ENCODE data around the gene BLZF1. TPM values are rescaled to one million over a fixed set of nuclear protein-coding genes. Genes with fewer than 3 reads are reported as not detected.
A peak's percentile ranks its signal among the peaks of the same experiment; 100 is the strongest.

BLZF1 gene
- total and polyA plus RNA-seq, 10 of the 15 experiments (the other 5 are each of a cell fraction or from before 2014, with no cell fraction given), result 5.1 to 11.9 (median 9.0) TPM

DNA sequence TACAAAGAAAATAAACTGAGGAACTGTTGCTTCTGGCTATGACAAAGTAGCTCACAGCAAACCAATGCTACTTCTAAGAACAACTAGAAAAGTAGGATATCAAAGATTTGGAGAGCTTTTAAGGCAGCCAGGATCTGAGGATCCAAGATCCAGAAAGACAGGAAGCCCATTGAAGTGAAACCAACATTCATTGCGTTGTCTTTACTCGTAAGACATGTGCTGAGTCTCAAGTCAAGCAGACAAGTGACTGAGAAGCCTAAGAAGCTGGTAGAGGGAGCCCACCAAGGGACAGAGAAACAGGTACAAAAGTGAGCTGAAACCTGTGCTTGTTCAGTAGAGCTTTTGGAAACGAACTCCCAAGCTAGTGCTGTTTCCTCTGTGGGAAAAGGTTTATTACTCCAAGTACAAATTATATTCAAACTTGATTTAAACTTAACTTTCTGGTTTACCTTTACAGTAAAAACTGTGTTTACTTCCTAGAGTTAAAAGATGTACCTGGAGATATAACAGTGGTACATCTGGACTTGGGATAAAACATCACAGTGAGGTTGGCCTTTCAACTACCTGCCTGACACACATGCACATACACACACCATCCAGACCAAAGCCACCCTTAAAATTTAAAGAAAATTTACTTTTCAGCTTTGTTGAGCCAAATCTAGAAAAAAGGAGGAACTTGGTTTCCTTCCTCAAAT lies 41.6 kb upstream of the BLZF1 start:
- no peak for FAIRE-seq
- intact Hi-C loops (cut with micrococcal nuclease; ENCODE audit: unreplicated experiment), result no loop called here
- no TSS peak for BruUV-seq (replicated peaks)

DNA sequence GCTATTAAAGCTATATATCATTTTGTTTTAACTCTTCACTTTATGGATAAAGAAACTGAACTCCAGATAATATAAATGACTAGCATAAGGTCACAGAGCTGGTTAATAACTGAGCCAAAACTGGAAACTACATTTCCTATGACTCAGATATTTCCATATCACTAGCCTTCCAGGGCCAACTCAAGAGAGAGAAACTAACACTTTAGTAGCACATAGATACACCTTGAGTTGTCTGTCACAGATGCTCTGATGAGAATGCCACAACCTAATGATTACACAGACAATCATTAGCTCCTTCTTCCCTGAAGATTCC lies 41.1 kb upstream of the BLZF1 start:
- CTCF ChIA-PET, result interaction anchor here (0.9 to 1.7 kb wide), 3 partner anchors 21 to 984 kb away, joined by 4 to 10 read pairs (median 5); no protein-coding TSS in a partner anchor
- H3K4me2 ChIP-seq (ENCODE audit: control insufficient read depth, insufficient read depth), result no peak overlapping the region
- no peaks in the 10 kb centered on the region for H3K4me1 ChIP-seq (ENCODE audit: control insufficient read depth, insufficient read depth, low read length)
- DNase-seq (ENCODE audit: low read depth, low spot score) (peak; percentile 28), ATAC-seq (peak; percentile 94), FAIRE-seq (peak; percentile 38)
- no peak overlapping the region for H3K9ac ChIP-seq (ENCODE audit: control insufficient read depth, insufficient read depth, low read length)
- peak; percentile 33; the same call in 1 of the 2 replicates for TF ChIP-seq MTA2 (IDR thresholded peaks at IDR 0.05; ENCODE audit: low read depth)
- TF ChIP-seq, protein P1, sequence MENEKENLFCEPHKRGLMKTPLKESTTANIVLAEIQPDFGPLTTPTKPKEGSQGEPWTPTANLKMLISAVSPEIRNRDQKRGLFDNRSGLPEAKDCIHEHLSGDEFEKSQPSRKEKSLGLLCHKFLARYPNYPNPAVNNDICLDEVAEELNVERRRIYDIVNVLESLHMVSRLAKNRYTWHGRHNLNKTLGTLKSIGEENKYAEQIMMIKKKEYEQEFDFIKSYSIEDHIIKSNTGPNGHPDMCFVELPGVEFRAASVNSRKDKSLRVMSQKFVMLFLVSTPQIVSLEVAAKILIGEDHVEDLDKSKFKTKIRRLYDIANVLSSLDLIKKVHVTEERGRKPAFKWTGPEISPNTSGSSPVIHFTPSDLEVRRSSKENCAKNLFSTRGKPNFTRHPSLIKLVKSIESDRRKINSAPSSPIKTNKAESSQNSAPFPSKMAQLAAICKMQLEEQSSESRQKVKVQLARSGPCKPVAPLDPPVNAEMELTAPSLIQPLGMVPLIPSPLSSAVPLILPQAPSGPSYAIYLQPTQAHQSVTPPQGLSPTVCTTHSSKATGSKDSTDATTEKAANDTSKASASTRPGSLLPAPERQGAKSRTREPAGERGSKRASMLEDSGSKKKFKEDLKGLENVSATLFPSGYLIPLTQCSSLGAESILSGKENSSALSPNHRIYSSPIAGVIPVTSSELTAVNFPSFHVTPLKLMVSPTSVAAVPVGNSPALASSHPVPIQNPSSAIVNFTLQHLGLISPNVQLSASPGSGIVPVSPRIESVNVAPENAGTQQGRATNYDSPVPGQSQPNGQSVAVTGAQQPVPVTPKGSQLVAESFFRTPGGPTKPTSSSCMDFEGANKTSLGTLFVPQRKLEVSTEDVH (IDR thresholded peaks at IDR 0.05; ENCODE audit: low read depth, partially characterized antibody), result no peak
- TF ChIP-seq ZNF207 (IDR thresholded peaks at IDR 0.05; ENCODE audit: borderline replicate concordance), result no peak
- TF ChIP-seq EP300 (IDR thresholded peaks at IDR 0.05; ENCODE audit: borderline replicate concordance in 1 of 2, control insufficient read depth in 1 of 2, low read depth in 2 of 2, low read length in 2 of 2), result no peak
- no peak for TF ChIP-seq TARDBP (IDR thresholded peaks at IDR 0.05; ENCODE audit: borderline replicate concordance)
- TF ChIP-seq ZNF384 (IDR thresholded peaks at IDR 0.05; ENCODE audit: borderline replicate concordance, low read depth, low read length), result no peak
- TF ChIP-seq, protein P2, sequence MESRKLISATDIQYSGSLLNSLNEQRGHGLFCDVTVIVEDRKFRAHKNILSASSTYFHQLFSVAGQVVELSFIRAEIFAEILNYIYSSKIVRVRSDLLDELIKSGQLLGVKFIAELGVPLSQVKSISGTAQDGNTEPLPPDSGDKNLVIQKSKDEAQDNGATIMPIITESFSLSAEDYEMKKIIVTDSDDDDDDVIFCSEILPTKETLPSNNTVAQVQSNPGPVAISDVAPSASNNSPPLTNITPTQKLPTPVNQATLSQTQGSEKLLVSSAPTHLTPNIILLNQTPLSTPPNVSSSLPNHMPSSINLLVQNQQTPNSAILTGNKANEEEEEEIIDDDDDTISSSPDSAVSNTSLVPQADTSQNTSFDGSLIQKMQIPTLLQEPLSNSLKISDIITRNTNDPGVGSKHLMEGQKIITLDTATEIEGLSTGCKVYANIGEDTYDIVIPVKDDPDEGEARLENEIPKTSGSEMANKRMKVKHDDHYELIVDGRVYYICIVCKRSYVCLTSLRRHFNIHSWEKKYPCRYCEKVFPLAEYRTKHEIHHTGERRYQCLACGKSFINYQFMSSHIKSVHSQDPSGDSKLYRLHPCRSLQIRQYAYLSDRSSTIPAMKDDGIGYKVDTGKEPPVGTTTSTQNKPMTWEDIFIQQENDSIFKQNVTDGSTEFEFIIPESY (IDR thresholded peaks at IDR 0.05), result no peak
- no peak for TF ChIP-seq ATF7 (IDR thresholded peaks at IDR 0.05; ENCODE audit: low read depth)
- intact Hi-C loops (cut with micrococcal nuclease; ENCODE audit: unreplicated experiment) (no loop called here), in situ Hi-C loops (cut with MboI) (no loop called here)
- H3K27me3 ChIP-seq (replicated peaks in 1 of 2; ENCODE audit: control insufficient read depth in 2 of 2, insufficient read depth in 2 of 2, low read length in 1 of 2), result no peaks in the 10 kb centered on the region
- SMC1A ChIA-PET (ENCODE audit: uncharacterized antibody, unreplicated experiment), result interaction anchor here (0.7 to 1.7 kb wide), 9 partner anchors 8 to 723 kb away, joined by 3 to 12 read pairs (median 4); no protein-coding TSS in a partner anchor
- no peak overlapping the region for H3K4me3 ChIP-seq
- H3K79me2 ChIP-seq (ENCODE audit: control insufficient read depth, insufficient read depth, low read length), result no peaks in the 10 kb centered on the region
- POLR2A ChIA-PET, result interaction anchor here (0.5 kb wide), 1 partner anchor 452 kb away, joined by 3 read pairs; no protein-coding TSS in a partner anchor
- RAD21 ChIA-PET (ENCODE audit: unreplicated experiment), result interaction anchor here (0.9 to 1.2 kb wide), 4 partner anchors 9 to 887 kb away, joined by 3 to 4 read pairs (median 4); no protein-coding TSS in a partner anchor
- BruUV-seq (replicated peaks), result no TSS peak
- H3K27ac ChIP-seq (ENCODE audit: control insufficient read depth, insufficient read depth), result no peak overlapping the region
- H2AFZ ChIP-seq (ENCODE audit: control insufficient read depth, low read depth, low read length), result no peak overlapping the region
- H4K20me1 ChIP-seq (ENCODE audit: control insufficient read depth, insufficient read depth), result no peaks in the 10 kb centered on the region
- H3K36me3 ChIP-seq (ENCODE audit: control insufficient read depth in 2 of 2, insufficient read depth in 2 of 2, low read length in 1 of 2), result no peaks in the 10 kb centered on the region
- no peaks in the 10 kb centered on the region for H3K9me3 ChIP-seq (replicated peaks; ENCODE audit: control insufficient read depth, insufficient read depth, low read length)

More for the DNA sequence above, 41.6 kb upstream of the BLZF1 start:
- ChIA-PET POLR2A (interaction anchor here (0.5 kb wide), 1 partner anchor 452 kb away, joined by 3 read pairs; no protein-coding TSS in a partner anchor), RAD21 (ENCODE audit: unreplicated experiment) (interaction anchor here (0.9 to 1.2 kb wide), 4 partner anchors 8 to 887 kb away, joined by 3 to 4 read pairs (median 4); no protein-coding TSS in a partner anchor), SMC1A (ENCODE audit: uncharacterized antibody, unreplicated experiment) (interaction anchor here (0.7 to 1.7 kb wide), 9 partner anchors 8 to 723 kb away, joined by 3 to 12 read pairs (median 4); no protein-coding TSS in a partner anchor), CTCF (interaction anchor here (0.9 to 1.7 kb wide), 3 partner anchors 22 to 983 kb away, joined by 4 to 10 read pairs (median 5); no protein-coding TSS in a partner anchor)
- TF ChIP-seq HCFC1 (IDR thresholded peaks at IDR 0.05; ENCODE audit: low read length), result no peak
- no peak for TF ChIP-seq RFX5 (IDR thresholded peaks at IDR 0.05; ENCODE audit: low read depth, low read length)
- TF ChIP-seq ZNF622 (IDR thresholded peaks at IDR 0.05), result no peak
- no peak for TF ChIP-seq CHD4 (IDR thresholded peaks at IDR 0.05)
- no peak for TF ChIP-seq ZNF24 (IDR thresholded peaks at IDR 0.05)
- TF ChIP-seq TARDBP (IDR thresholded peaks at IDR 0.05; ENCODE audit: borderline replicate concordance), result no peak
- TF ChIP-seq ETV6 (conservative IDR thresholded peaks at IDR 0.05 in 1 of 2, IDR thresholded peaks at IDR 0.05 in 1 of 2; ENCODE audit: borderline replicate concordance in 1 of 2, low read depth in 1 of 2), result no peak
- no peak for TF ChIP-seq BCL11A (IDR thresholded peaks at IDR 0.05; ENCODE audit: low read depth, low read length)
- H3K9me3 ChIP-seq (replicated peaks; ENCODE audit: control insufficient read depth, insufficient read depth, low read length), result no peaks in the 10 kb centered on the region
- no peak overlapping the region for H3K4me3 ChIP-seq
- ATAC-seq (peak; percentile 54; the same call in 2 of the 3 replicates), DNase-seq (ENCODE audit: low read depth, low spot score) (no peak)
- no peak overlapping the region for H3K27ac ChIP-seq (ENCODE audit: control insufficient read depth, insufficient read depth)
- 0 out of 2 replicates have a peak overlapping the region, but pooled peaks have one; percentile 2 for H2AFZ ChIP-seq (ENCODE audit: control insufficient read depth, low read depth, low read length)
- H3K9ac ChIP-seq (ENCODE audit: control insufficient read depth, insufficient read depth, low read length), result no peak overlapping the region
- H3K4me2 ChIP-seq (ENCODE audit: control insufficient read depth, insufficient read depth), result 0 out of 2 replicates have a peak overlapping the region, but pooled peaks have one; percentile 17
- no peaks in the 10 kb centered on the region for H4K20me1 ChIP-seq (ENCODE audit: control insufficient read depth, insufficient read depth)
- in situ Hi-C loops (cut with MboI), result no loop called here
- no peaks in the 10 kb centered on the region for H3K79me2 ChIP-seq (ENCODE audit: control insufficient read depth, insufficient read depth, low read length)
- no peaks in the 10 kb centered on the region for H3K27me3 ChIP-seq (replicated peaks in 1 of 2; ENCODE audit: control insufficient read depth in 2 of 2, insufficient read depth in 2 of 2, low read length in 1 of 2)
- H3K4me1 ChIP-seq (ENCODE audit: control insufficient read depth, insufficient read depth, low read length), result no peaks in the 10 kb centered on the region
- 47% methylated on average over 3 of the region's 3 CpGs for WGBS (ENCODE audit: insufficient coverage, insufficient replicate concordance, low lambda C conversion rate, missing lambda C conversion rate)
- H3K36me3 ChIP-seq (ENCODE audit: control insufficient read depth in 2 of 2, insufficient read depth in 2 of 2, low read length in 1 of 2), result no peaks in the 10 kb centered on the region

All from GM12878 (cell line).